Activated T-cell treated with anti-CD3 and anti-CD28 coated beads for 48 hours (primary cell): ENCODE data around the gene GLT1D1.
"Not testable (repeated sequence)": the region's sequence is repeated elsewhere in the genome, so short reads cannot be mapped to it uniquely, and the experiment has no call there.

ENCODE experiments used
- DNase-seq: peaks from one replicate; pipeline ENCODE4 v3.0.0-alpha.2; 2020; ENCODE audit warnings: low read depth

The GLT1D1 gene

DNA sequence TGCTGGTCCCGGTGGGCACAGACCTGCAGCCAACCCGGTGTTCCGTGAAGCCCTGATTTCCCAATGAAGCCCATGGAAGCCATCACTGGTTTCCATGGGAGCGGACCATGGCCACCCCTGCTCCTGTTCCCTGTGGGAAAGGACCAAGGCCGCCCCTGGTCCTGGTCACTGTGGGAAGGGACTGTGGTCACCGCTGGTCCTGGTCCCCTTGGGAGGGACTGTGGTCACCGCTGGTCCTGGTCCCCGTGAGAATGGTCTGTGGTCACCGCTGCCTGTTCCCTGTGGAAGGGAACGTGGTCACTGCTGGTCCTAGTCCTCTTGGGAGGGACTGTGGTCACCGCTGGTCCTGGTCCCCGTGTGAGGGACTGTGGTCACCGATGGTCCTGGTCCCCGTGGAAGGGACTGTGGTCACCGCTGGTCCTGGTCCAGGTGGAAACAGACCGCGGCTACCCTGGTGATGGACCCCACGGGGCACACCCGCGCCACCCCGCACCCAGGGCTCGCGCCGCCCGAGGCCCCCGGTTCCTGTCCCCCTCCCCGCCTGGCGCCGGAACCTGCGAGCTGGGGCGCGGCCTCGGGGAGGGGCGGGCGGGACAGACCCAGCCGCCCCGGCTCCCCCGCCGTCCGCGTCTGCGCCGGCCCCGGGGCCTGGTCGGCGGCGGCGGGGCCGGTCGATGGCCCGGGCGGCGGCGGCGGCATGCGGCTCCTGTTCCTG is at the start of gene GLT1D1:
Gene GLT1D1, plus strand, starts transcription at position 594 of the 715 bp plus-strand sequence. Its CDS starts 104 bp downstream, at position 698.
- no peak for DNase-seq

DNA sequence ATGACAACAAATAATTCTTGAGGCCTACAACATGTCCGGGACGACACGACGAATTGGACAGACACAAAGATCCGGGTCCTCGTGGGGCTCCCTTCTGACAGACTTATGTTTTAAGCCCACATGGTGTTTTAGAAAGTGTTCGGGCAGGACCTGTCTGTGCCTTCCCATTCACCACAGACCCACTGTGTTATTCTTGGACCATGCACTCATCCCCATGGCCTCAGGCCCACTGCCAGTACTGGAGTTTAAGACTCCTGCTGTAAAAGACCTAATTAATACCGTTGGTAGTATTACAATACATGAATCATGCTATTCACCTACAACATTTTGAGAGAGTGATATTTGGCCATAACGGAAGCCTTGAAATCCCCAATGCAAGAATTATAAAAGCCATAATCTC is 49.5 kb upstream of the GLT1D1 start:
- DNase-seq = no peak

DNA sequence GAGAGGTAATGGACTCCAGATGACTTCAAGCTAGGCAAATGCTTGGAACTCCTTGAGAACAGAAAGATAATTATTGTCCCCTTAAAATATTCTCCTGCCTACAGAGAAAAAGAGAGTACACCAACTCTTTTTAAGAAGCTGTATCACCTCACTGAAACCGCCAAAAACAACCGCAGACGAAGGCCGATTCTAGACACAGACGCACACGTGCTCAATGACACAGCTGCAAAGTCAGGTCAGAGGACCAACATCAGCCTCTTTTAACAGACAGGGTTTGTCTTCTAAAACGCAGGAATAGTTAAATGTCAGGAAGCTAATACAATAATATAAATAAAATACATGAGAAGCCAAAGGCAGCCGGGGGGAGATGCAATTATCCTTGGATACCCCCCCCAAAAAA is 48.5 kb upstream of the GLT1D1 start:
- DNase-seq = no peak

DNA sequence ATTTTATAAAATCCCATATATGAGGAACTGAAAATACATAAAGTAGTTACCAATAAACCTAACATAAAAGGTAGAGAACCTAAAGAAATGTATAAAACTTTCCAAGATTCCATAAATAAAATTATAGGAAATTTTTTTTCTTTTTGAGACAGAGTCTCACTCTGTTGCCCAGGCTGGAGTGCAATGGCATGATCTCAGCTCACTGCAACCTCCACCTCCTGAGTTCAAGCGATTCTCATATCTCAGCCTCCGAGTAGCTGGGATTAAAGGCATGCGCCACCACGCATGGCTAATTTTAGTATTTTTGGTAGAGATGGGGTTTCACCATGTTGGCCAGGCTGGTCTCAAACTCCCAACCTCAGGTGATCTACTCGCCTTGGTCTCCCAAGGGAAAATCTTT is 47.9 kb upstream of the GLT1D1 start:
- DNase-seq = not testable (repeated sequence)

DNA sequence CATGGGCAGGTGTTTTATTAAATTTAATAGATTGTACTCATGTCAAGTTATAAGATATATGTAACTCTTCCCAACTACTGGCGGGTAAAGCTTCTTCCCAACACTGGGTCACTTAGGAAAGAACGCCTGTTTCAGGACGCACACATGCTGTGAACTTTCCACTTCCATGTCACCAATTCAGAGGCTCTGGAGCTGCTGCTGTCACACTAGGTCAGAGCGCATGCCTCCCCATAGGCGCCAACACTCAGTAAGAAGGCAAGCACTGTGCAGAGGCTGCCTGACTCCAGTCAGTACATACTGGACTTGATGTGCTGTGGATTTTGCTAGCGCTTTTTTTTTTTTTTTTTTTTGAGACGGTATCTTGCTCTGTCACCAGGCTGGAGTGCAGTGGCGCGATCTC is 46.7 kb upstream of the GLT1D1 start:
- no peak for DNase-seq

DNA sequence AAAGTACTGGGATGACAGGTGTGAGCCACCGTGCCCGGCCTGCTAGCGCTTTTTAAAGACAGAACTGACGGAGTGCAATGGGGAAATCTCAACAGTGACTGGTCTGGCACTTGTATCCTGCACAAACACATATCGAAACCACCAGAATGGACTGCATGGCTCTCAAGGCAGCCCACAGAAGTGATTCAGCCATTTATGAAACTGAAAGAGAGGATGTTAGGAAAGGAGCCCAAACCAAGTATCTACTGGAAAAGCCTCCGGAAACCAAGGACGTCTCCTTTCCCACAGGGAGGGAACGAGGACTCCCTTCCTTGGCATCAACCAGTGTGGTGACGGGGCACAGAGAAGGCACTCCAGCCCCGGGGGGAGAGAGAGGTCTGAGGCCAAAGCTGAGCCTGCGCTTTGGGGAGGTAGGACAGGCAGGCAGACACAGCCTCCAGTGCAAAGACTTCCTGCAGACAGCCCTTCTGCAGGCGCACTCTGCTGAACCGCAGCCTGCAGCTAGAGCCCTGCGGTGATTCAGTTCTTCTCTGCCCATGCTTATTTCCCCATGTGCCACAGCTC is 46.0 kb upstream of the GLT1D1 start:
- no peak for DNase-seq

DNA sequence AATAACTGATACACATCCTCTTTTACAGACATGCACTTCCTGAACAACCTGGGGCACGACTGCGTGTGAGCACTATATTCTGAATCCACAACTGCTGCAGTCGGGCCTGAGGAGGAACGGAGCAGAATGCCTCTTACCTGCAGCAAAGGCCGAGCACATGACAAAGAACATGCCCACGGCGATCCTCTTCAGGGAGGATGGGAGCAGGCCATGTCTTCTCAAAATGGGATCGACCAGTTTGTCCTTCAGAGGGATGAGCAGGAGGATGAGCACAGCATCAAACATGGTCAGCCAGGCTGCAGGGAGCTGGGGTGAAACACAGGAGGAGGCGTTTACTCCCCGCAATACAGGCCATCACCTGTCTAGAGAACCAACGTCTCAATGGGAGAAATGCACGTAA is 44.6 kb upstream of the GLT1D1 start:
- no peak for DNase-seq

DNA sequence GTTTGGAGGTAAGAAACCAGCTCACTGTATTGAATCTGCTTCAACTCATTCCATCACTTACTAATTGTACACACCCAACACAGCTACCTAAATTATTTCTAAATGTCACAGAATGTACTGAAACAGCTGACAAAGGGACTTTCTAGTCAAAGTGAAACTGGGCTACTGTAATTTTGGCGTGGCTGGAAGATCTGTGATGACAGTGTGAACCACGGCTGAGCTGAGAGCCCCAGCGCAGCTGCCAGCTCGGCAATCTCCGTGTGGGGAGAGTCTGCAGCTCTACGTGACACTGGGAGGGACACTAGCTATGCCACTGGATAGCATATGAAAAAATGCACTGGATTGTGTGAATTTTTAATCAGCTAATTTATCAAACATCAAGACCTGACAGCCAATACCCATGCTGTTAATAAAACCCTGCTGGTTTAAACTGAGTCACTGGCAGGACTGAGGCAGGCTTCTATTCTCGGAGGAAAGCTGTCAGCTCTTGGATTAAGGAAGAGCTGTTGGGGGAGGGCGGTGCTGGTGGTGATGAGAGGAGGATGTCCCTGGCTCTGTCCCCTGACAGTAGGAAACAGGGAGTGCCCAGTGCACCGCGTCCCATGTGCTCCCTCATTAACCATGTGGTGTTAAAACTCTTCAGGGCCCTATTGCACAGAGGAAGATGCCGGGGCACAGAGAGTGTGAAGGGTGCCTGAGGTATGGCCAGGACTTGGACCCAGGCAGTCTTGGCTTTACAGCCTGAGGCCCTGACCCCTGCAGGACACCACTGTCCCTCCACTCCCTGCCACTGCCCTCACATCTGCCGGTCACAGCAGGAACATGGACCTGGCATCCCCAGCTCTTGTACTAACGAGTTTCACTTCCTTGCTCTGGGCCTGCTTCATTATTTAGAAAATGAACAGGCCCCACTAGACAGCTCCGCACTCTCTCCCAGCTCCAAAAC is 42.8 kb upstream of the GLT1D1 start:
- DNase-seq = no peak

DNA sequence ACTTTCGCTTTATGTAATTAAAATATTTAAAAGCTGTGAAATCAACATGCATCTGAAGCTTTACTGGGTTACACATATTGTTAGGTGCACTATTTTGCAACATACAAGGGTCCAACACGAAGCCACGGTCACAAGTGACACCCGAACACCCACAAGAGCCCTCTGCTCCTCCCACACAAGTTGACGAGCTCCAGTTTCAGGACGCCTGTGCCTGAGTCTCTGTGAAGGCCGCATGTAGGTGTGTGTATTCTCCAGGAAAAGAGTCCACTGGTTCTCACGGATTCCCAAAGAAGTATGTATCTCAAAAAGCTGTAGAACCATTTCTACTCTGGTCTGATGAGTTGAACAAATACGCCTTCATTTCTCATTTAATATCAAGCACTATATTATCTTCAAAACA is 41.5 kb upstream of the GLT1D1 start:
- DNase-seq = no peak

DNA sequence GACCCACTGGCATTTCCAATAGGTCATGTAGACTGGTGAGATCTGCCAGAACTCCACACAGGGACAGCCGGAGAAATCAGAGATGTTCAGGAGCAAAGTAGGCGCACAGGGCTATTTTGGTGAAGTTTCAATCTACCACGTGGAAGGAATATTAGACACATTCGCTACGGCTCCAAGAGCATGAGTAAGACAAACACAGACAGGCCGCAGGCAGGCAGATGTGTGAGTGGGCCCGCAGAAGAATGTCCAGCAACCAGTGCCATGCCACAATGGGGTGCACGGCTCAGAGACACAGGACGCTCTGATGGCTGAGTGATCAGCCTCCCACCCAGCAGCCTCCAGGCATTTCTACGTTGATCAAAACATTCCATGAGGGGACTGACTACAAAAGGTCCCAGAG is 39.9 kb upstream of the GLT1D1 start:
- no peak for DNase-seq

DNA sequence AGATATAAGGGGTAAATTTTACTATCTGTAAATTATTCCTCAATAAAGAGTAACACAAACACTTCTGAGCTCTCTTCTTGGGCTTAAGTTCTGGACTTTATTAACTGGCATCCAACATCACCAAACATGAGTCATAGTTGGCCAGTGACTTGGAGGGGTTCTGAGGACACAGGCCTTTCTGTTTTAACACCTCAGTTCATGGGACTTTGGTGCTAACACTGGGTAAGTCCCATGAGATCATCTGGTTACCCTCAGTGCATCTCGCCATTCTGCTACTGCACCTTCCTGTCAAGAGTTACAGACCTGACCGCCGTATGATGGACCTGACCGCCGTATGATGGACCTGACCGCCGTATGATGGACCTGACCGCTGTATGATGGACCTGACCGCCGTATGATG is 39.4 kb upstream of the GLT1D1 start:
- no peak for DNase-seq

DNA sequence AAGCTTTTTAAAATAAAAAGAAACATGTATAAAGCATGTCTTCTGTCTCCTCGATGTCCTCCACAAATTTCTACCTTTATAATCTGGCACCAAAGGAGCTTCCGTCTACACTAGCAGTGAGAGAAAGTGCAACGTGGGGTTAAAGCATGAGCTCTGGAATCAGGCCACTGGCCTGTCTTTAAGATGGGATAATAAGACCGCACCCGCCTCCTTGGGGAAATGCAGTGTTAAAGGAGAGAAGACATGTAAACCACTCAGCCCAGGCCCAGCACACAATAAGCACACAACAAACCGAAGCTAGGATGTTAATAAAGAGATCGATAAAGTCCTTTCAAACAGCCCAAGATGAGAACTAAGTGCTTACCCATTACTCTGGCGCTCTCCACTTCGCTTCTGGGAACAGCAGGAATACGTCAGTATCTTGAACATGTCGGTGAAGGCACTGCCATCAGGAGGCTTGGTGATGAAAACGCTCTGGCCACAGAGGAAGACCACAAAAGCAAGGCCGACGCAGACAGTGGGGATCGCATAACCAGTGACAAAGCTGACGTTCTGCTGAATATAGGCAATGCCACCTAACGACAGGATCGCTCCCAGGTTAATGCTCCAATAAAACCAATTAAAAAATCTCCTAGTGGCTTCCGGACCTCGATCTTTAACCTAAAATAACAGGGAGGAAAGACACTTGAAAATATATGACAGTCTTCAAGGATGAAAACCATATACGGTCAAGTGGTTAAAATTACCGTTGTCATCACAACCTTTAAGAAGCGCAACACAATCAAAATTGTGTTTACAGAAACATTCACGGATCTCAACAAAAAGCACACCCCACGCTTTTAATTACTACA is 38.6 kb upstream of the GLT1D1 start:
- no peak for DNase-seq

DNA sequence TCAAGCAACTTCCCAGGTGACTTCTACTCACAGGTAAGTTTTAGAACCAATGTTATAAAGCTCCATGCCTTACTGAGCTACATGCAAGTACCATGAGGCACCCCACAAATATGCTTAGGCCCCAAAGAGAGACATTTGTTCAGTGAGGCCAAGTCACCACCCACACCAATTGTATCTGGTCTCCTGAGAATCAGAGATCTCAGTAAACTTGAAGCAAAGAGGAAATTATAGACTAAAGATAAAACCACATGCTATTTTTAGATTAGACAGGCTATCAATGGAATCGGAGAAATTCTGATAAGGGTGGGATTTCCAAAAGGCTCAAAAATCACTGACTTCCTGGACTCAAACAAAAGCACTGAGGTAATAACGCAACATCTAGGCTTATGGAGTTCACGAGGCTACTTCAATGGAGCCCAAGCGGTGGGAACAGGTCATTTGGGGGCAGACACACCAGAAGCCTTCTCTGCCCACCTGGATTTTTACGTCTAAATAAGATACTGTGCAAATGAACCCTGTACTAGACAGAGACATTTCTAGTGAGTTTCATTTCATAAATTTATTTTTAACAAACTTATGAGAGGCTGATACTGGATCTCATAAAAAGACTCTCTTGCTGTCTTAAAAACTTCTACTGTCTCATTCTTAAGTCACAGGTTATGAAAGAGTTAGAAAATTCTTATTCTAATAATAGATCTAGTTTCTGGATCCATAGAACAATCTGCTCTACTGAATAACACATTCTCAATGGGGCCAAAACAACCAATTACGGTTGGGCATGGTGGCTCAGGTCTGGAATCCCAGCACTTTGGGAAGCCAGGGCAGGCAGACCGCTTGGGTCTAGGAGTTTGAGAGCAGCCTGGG is 37.3 kb upstream of the GLT1D1 start:
- DNase-seq = no peak

DNA sequence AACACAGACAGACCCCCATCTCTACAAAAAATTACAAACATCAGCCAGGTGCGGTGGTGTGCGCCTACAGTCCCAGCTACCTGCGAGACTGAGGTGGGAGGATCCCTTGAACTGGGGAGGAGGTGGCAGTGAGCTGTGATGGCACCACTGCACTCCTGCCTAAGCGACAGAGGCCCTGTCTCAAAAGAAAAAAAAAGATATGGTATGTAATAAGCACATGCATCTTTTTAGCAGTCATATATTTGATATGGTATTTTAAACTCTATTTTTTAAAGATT is 36.7 kb upstream of the GLT1D1 start:
- DNase-seq = no peak

DNA sequence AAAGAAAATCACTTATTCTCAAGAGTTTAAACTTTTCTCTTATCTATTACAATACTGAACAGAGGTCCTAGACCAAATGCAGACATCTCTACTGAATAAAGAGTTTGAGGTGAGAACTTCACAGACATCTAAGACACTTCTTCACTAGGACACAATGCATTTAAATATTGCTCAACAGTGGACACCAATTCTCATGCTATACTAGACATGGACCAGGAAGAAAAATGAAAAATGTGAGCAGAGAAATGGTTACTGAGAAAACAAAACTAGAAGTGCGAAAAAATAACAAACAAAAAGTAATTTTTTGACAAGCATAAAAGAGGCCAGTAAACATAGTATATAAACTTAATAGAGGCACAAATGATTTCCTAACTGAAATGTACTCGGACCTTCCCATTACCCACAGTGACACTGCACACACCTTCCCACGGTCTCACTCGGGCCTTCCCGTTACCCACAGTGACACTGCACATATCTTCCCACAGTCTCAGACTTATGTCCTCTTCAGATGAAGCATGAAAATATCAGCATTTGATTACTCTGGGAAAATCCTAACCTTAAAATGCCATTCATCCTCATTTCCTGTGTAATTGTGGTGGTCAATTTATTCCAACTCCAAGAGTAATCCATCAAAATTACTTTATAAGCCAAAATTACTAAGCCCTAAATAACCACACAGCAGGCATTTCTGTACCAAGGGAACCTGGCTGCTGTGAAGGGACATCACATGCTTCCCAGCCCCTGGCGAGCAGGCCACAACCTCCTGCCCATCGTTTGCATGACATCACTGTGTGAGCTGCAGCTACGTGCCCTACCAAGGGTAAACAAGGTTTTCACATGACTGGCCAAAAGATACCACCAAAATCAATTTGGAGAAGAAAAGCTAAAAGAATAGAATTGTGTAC is 35.9 kb upstream of the GLT1D1 start:
- no peak for DNase-seq

DNA sequence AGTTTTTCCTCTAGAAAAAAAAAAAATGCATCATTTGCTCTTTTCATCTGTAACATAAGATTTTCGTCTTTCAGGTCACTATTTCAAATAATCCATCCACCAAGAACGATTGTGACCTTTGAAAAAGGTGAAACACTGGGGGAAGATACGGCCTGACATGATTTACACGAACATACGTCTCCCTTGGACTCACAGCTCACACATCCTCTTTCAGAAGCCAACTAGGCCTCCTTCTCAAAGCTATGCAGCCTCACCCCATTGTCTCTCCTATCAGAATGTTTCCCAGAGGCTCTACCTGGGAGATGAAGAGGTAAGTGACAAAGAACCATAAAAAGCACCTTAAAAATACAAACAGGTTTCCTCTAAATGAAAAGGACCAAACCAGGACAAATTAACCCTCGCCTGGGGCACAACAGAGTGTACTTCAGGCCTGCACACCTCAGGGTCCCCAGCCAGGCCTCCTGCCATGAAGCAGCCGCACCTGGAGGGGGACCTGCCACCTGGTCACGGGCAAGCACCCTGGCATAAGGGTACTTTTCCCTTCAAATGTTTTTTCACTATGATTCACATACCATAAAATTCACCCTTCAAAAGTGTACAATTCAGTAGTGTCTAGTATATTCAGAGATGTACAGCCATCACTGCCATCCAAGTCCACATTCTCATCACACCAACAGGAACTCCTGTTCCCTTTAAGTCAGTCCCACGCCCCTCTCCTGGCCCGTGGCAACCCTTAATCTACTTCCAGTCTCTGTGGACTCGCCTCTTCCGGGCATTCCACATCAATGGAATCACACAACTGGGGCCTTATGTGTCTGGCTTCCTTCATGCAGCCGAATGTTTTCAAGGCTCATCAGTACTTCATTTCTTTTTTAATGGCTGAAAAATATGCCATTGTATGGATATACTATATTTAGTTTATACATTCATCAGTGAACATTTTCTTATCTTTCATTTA is 34.9 kb upstream of the GLT1D1 start:
- no peak for DNase-seq

DNA sequence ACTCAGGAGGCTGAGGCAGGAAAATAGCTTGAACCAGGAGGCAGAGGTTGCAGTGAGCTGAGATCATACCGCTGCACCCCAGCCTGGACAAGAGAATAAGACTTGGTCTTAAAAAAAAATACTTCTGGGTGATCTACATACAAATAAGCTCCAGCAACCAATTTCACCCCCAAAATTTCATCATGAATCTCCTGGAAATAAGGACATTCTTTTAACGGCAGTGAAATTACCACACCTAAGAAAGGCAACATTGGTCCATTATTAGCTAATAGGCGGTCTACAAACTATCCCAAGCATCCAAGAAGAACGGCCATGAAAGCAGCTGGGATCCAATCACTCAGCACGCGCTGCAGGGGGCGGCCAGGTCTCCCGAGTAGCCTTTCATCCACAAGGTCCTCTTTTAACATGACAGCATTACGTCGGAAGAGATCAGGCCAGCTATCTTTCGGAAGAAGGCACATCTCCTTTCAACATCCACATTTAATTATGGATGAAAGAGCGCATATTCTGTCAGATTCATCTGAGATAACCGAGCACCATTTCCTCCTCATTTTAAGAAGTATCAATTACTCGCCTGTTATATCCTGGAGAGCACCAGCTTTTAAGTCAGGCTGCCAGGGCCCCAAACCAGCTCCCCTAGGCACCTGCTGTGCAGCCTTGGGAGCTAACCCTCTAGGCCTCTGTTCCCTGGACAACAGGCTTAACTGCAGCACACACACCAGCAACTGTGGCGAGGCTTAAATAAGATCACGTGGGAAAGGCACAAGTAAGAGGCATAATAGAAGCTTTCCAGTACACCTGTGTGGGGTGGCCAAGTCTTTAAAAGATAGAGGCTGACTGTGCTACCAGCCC is 33.8 kb upstream of the GLT1D1 start:
- no peak for DNase-seq

DNA sequence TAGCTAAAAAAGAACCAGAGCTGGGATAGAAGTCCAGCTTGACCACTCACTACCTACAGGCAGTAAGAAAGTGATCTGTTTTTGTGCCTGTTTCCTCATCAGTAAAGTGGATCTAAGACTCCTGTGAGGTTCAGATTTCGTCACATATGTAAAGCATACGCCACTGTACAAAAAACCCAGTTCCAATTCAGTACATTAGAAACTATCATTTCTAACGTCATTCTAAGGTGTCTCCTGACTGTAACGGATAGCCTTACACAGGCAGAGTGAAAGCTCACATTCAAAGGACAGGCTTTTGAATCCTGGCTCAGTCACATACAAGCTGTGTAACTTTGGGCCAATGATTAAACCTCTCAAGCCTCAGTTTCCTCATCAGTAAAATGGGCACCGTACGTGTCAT is 33.0 kb upstream of the GLT1D1 start:
- DNase-seq = no peak
